Measurements from ENCODE around the gene CCT2.
"Not testable (repeated sequence)": the region's sequence is repeated elsewhere in the genome, so short reads cannot be mapped to it uniquely, and the experiment has no call there.

CCT2 gene

DNA sequence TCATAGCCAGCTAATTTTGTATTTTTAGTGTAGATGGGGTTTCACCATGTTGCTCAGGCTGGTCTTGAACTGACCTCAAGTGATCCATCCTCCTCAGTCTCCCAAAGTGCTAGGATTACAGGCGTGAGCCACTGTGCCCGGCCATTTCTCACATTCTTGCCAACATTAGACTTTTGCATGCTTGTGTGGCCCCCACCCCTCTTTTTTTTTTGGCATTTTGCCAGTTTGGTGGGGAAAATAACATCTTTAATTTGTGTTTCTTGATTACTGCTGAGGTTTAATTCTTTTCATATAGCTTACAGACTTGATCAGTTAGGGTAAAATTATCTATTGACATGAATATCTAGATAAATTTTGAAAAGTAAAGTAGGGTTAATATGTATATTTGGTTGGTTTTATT, 3.8 kb downstream of the CCT2 start:
- DNase-seq = no peak

DNA sequence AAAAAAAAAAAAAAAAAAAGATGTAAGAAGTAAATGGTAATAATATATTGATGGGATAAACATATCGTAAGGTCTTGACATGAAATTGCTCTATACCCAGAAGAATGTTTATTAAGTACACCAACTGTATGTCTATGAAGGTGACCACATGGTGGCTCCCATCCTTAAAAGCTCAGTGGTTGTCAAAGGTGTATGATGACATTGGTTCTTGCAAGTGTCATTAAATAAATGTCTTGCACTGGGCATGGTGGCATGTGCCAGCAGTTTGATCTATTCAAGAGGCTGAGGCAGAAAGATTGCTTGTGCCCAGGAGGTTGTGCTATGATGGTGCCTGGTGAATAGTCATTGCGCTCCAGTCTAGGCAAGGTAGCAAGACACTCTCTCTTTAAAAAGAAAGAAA, 10.4 kb downstream of the CCT2 start:
- DNase-seq = no peak

DNA sequence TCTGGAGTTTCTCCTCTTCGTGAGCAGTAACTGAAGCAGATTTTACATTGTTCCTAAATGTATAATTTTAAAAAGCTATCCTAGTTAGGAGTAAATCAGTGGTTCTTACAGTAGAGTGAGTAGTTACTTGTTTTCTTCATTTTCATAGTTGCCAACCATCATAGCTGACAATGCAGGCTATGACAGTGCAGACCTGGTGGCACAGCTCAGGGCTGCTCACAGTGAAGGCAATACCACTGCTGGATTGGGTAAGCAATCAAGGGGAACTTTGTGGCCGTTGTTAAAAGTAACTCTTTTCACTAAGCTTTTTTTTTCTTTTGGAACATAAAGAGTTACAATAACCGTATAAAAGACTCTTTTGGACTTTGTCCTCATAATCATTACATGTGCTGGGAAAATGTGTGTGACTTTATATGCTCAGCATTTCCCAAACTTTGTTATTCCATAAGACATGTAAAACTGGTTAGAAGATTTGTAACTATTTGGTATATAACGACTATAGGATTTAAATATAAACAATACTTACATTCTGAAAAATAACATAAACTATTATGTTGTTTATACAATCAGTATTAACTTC, 13.0 kb downstream of the CCT2 start:
- no peak for DNase-seq

DNA sequence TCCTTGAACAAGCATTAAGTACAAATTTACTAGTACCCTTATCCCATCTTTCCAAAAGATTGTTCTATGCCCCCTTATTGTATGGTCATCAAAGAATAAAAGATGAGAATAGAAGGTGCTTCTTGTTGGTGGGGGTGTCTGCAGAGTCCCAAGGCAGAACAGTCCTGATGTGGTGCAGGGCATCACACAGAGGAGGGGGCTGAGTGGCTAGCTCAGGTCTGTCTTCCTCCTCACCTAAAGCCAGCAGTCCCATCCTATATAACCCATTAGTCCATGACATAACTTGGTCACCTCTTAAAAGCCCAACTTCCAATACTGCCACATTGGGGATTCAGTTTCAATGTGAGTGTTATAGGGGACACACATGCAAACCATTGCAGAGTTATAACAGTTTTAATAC, 15.5 kb downstream of the CCT2 start:
- DNase-seq = no peak

DNA sequence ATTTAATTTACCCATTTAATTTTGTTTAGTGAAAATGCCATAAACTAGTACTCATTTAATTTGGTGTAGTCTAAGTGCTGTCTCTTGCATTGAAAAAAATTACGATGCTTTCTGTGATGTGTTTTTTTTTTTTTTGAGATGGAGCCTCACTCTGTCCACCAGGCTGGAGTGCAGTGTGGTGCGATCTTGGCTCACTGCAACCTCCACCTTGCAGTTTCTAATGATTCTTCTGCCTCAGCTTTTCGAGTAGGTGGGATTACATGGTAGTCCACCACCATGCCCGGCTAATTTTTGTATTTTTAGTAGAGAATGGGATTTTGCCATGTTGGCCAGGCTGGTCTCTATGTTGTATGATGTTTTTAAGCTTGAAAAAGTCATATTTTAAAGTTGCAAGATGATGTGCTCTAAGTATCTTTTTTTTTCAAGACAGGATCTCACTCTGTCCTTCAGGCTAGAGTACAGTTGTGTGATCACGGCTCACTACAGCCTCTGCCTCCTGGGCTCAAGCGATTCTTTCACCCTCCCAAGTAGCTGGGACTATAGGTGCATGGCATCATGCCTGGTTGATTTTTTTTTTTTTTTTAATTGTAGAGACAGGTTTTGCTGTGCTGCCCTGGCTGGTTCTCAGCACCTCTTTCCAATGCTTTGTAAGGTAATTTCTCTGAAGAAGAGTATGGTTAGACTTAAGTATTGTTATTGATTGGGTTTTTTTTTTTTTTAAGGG, 16.9 kb downstream of the CCT2 start:
- no peak for DNase-seq

DNA sequence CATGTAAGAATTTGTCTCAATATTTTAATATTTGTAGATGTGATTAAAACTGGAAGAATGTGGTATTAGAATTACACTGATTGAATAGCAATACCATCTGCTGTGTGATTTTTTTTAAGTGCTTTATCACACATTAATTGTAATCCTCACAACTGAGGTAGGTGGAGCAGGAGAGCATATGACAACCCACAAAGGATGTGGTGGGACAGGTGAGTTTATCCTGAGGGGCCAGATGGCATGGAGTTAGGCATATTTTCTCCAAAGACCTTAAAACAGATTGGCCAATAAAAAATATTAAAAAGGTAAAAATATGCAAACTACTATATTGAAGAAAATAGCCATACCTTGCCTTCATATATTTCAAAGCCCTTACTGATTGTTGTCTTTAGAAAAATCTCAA, 17.7 kb downstream of the CCT2 start:
- DNase-seq = no peak

DNA sequence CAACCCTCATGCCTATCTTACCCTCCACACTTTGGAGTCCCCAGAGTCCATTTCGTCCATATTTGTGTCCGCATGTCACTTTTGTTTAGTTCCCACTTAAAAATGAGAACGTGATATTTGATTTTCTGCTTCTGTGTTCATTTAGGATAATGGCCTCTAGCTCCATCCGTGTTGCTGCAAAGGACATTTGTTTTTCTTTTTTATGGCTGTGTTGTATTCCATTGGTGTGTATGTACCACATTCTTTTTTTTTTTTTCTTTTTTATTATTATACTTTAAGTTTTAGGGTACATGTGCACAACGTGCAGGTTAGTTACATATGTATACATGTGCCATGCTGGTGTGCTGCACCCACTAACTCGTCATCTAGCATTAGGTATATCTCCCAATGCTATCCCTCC, 18.3 kb downstream of the CCT2 start:
- DNase-seq = not testable (repeated sequence)

DNA sequence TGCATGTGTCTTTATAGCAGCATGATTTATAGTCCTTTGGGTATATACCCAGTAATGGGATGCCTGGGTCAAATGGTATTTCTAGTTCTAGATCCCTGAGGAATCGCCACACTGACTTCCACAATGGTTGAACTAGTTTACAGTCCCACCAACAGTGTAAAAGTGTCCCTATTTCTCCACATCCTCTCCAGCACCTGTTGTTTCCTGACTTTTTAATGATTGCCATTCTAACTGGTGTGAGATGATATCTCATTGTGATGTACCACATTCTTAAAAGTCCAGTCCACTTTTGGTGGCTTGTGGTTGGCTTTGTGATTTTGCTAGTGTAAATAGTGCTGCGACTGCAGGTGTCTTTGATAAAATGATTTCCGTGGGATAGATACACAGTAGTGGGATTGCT, 19.0 kb downstream of the CCT2 start:
- not testable (repeated sequence) for DNase-seq

DNA sequence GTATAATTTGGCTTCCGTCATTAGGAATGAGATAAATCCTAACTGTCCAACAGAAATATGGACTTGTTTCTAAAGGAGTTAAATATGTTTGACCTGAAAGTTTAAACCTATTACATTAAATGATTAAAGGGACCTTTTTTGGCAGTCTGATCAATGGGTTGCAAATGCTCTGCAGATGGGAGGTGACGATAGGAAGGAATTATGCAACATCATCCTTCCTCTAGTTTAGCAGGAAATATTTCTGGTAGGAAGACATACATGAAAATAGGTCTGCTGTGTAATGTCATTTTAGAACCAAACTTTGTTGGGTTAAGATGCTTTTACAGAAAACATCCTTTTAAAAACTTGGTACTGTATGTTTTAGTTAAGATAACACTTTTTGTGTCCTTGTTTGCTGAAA, 22.9 kb downstream of the CCT2 start:
- DNase-seq = no peak

DNA sequence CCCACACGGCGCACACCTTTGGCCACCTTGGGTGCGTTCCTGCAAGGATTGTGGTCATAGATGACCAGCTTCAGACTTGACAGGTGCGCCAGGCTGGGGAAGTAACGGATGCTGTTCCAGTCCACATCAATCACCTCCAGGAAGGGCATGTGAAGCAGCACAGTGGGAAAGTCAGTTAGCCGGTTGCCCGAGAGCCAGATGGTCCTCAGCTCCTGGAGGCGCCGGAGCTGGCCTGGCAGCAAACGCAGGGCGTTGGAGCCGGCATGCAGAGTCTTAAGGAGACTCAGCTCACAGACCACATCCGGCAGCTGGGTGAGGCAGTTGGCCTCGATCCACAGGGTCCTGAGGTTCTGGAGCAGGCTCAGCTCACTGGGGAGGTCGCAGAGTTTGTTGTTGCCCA, 24.9 kb downstream of the CCT2 start:
- no peak for DNase-seq

DNA sequence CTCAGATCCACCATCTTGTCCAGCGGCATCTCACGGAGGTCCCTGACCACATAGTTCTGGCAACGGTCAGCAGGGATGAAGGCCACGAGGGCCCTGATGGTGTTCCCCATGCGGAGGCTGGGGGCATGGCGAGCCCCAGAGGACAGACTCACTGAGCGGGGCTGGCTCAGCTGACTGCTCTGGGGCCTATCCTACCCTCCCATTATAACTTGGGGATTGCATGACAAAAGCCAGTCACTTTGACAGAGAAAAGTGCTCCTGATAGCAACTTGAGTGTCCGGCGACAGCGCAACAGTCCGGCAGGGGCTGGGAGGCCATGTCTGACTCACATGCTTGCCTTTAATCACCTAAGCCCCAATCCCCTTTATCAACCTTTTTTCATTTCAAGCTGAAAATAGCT, 25.5 kb downstream of the CCT2 start, which contains the start of gene LRRC10:
LRRC10 (minus strand) TSS at position 179 of the 400 bp plus-strand sequence; CDS start at position 110, 69 bp downstream.
- no peak for DNase-seq

DNA sequence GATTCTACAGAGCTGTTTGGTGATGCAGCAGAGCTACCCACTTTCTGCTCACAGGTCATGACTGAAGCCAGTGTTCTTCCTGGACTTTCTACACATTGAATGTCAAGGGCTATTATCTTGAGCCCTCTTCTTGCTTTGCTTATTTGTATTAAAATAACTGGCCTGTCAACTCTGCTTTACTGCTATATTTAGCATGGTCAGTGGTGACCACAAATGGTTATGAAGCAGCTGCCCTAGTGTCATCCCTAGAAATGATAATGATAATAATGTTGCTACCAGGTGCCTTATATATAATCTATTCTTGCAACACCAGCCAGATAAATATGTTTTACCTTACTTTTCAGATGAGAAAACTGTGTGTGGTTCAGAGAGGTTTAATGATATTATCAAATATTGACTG, 28.1 kb downstream of the CCT2 start:
- no peak for DNase-seq

DNA sequence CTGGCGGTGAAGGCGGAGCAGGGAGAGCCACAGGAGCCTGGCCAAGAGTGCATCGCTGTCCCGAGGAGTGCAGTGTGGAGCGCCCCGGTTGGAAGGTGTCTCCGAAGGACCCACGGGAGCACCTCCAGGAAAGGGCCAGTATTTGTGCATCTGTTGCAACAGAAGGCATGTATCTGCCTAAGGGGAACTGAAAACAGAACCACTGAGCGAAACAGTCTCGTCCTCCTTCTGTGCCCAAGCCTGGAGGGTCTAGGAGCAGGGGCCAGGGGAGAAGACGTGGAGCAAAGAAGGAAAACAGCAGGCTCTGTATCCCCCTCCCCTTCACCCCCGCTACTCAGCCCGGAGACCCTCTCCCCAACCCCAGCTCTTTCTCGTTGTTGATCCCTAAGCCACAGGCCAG, 30.8 kb downstream of the CCT2 start:
- no peak for DNase-seq

DNA sequence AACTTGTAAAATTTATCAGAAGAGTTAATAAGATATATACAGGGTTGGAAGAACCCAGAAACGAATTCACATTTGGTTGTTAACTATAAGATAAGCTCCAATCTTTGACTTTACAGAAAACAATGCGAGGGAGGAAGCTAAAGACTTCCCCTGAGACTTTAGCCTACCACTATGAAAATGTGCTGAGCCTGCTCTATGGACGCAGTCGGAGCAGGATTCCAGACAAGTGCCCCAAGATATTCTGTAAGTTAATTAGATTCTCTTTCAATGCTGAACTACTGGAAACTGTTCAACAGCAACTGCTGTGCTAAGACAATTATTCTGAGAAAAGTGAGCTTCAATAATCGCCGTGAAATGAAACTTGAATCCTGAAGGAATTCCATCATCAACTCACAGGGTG, 33.8 kb downstream of the CCT2 start:
- no peak for DNase-seq

DNA sequence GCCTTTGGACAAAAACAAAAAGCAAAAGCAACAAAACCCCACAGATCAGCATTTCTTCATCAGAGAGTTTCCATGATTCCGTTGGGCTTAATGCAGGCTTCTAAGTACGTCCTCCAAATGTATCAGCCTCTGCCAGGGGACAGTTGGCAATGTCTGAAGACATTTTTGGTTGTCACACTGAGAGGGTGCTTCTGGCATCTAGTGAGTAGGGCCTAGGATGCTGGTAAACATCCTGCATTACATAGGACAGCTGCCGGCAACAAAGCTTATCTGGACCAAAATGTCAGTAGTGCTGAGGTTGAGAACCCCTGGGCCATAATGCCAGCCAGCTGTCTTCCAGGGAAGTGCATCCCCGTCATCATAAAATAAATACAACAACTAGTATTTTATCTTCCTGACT, 34.8 kb downstream of the CCT2 start:
- DNase-seq = no peak

DNA sequence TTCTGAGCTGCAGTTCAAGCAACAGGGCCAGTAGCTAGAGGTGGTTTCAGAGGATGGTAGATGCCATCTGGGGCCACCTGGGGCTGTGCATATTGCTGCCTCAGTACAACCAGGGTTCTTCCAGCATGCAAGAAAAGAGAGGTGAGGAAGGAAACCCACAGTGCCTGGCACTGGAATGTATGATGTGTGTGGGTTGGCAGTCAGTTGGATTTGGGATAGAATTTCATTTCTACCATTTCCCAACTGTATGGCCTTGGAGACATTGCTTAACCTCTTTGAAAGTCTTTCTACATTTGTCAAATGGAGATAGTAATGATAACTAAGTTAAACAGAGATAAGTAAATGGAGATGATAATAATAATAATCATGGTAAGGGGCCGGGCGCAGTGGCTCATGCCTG, 35.7 kb downstream of the CCT2 start:
- no peak for DNase-seq

DNA sequence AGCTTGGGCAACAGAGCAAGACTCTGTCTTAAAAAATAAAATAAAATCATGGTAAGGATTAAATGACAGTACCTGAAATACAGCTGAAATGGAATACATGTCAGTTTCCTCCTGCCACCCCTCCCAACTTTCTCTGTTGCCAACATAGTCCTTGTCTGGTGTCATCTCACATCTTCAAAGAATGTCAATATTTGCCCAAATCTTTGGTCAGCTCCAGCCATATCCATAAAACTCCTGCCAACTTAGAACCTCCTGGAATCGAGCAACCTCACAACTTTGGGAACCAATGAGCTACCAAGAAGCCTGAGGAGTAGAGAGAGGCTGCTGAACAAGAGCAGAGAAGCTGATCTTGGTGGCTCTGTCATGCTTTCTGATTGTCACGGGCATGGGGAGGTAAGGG, 36.3 kb downstream of the CCT2 start:
- no peak for DNase-seq

DNA sequence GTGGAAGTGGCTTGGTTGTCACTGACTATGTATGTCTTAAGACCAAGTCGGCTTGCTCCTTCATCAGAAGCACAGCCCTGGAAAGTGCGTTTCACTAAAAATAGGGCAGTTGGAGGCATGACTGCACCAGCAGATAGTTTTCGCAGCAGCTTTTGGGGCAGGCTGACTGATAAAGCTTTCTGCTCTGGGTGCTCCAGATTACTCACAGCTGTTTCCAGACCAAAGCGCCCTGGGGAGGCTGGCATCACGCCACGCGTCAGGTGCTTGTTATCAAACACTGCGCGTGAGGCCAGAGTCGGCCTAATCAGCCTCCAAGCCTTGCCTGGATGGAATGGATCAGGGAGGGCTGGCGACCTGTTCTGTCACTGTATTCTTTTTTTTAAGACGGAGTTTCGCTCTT, 38.7 kb downstream of the CCT2 start:
- DNase-seq = no peak

DNA sequence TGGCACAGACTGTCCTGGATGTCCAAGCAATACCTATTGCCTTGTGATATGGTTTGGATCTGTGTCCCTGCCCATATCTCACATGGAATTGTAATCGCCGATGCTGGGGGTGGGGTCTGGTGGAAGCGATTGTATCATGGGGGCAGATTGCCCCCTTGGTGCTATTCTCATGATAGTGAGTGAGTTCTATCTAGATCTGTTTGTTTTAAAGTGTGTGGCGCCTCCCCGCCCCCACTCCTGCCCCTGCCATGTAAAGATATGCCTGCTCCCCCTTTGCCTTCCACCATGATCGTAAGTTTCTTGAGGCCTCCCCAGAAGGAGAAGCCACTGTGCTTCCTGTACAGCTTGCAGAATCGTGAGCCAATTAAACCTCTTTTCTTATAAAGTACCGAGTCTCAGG, 42.2 kb downstream of the CCT2 start:
- no peak for DNase-seq

DNA sequence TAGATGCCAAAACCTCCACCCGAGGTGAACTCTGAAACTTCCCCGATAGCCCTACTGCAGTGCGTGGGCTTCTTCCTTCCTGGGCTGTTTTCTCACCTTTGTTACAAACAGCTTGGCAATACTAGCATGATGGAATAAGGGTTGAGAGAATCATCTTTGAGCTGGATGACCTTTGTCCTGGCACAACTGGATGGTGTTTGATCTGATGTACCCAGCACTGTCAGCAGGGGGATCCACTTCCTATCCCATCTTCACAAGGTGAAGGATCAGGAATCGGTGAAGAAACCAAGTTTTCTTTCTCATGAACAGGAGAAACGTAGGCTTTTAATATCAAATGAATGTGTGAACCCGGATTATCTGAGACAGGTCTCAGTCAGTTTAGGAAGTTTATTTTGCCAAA, 44.9 kb downstream of the CCT2 start:
- DNase-seq = no peak

DNA sequence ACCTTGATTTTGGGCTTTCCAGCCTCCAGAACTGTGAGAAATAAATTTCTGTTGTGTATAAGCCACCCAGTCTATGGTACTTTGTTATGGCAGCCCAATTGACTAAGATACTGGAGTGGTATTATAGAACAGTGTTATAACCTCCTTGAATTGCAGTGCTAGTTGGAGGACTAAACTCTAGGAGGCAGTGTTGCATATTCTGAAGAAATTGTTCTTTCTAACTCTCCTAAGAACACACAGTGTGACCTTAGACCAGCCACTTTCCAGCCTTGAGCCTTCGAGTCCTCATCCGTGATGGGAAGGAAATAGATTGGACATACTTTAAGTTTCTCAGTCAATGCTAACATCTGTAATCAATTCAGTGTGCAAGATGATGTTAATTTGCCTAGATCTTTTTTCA, 47.8 kb downstream of the CCT2 start:
- no peak for DNase-seq

DNA sequence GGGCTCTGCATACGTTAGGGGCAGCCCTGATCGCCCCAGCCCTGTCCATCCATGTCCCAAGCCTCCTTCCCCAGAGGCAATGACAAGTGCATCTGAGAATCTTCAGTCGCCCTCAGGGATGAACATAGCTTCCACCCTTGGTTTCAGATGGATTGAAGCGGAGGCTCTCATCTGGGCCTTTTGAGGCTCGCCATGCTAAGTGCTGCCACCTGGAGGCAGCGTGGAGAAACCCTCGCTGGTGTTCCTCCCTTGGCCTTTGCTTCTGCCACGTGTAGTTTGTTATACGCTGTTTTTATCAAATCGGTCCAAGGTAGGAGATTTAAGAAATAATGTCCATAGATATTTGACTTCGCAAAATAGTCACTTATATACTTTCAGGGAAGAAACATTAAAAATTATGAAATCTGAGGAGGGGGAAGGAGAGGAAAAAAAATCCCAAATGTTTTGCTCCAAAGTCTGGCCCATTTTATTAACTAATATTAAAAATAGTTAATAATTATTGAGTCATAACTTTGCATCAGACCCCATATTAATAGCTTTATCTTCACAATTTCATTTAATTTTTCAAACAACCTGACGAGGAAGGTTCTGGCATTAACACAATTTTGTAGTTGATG, 54.2 kb downstream of the CCT2 start:
- peak; percentile 50 for DNase-seq

DNA sequence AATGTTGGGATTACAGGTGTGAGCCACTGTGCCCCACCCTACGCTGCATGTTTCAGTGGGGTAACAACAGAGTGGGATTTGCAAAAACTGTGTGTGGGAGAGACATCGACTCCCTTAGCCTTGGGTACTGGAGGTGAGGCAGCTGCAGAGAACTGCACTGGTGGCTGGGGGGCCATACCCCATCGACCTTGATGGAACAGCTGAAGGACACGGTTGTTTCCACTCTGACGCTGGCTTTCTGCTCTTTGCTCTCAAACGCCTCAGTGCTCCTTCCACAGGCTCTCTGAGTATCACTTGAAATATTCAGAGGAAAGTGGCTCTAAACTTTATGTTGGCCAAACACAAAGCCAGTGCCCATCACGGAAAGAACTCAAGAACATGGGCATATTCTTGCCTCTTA, 56.3 kb downstream of the CCT2 start:
- no peak for DNase-seq

DNA sequence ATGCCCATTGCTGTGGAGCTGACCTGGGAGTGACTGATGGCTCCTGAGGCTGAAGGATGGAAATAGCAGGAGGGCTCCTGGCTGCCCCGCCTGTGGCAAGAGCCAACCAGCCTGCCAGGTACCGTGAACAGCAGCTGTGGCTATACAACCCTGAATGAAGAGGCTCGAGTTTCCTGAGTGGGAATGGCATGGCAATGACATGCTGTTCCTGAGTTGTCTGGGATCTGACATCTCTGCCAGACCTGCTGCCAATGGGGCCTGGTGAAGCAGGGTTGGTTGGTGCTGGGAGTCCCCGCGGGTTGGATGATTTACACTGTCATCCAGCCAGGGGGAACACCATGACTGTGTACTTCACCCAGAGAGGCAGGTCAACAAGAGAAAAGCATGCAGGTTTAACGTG, 57.3 kb downstream of the CCT2 start:
- DNase-seq = no peak

DNA sequence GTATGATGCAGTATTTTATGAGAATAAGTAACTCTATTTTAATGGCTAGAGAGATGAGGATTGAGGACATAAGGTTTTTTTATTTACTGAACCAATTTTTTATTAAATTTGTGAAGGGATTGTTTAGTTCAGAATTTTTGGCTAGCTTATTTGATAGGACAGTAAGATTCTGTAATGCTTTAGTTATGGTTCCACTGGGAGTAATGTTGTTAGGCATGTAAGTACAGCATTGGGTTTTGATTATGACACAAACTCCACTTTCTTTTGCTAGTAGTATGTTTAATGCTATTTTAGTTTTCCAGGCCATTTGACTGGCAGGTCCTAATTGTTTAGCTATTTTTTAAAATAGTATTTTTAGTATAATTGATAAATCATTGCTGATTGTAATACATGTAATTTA, 59.3 kb downstream of the CCT2 start:
- no peak for DNase-seq

Data from GDM1 (cell line).